CD4-positive, CD25-positive, alpha-beta regulatory T cell (primary cell): ENCODE data around the gene TOGARAM2. TPM values are rescaled to one million over a fixed set of nuclear protein-coding genes. Genes with fewer than 3 reads are reported as not detected.
A peak's percentile ranks its signal among the peaks of the same experiment; 100 is the strongest.

ENCODE experiments used
- ATAC-seq, 2 donors: fragments of 150-1000 bp; cut with Tn5 transposase; one replicate each; pipeline ENCODE4 v1.10.0; 2021; ENCODE audit warnings: low read depth in 2 of 2, moderate number of reproducible peaks in 2 of 2, moderate library complexity in 1 of 2
- DNase-seq, 3 donors: peaks; one replicate each; pipeline versions ENCODE4 v3.0.0 to v3.0.0-alpha.2; 2012 to 2022; ENCODE audit warnings: mixed read lengths in 1 of 3
- H3K27ac ChIP-seq: one replicate; pipeline ENCODE4 v1.7.0; 2013; ENCODE audit warnings: mild to moderate bottlenecking, low read length; ENCODE audit not compliant: insufficient read depth, poor library complexity, severe bottlenecking
- H3K27me3 ChIP-seq: one replicate; pipeline ENCODE4 v1.7.0; 2013; ENCODE audit warnings: low read length; ENCODE audit not compliant: control insufficient read depth, insufficient read depth
- H3K36me3 ChIP-seq: one replicate; pipeline ENCODE4 v1.7.0; 2013; ENCODE audit warnings: mild to moderate bottlenecking, low read length, moderate library complexity; ENCODE audit not compliant: control insufficient read depth, insufficient read depth
- H3K4me1 ChIP-seq: 2 replicates; pipeline ENCODE4 v1.7.0; 2013; ENCODE audit warnings: mild to moderate bottlenecking, low read length; ENCODE audit not compliant: insufficient read depth, control insufficient read depth, poor library complexity, severe bottlenecking
- H3K4me3 ChIP-seq: one replicate; pipeline ENCODE4 v1.7.0; 2013; ENCODE audit warnings: low read depth, mild to moderate bottlenecking, low read length, moderate library complexity
- H3K9me3 ChIP-seq, 2 experiments: 1 replicate in 1 of 2; 2 replicates in 1 of 2; pipeline ENCODE4 v1.7.0; 2013; ENCODE audit warnings: low read length in 2 of 2, mild to moderate bottlenecking in 1 of 2, moderate library complexity in 1 of 2; ENCODE audit not compliant: control insufficient read depth in 2 of 2
- H3K27ac Mint-ChIP-seq, 3 donors: one replicate each; pipeline ENCODE4 v1.8.0; 2020 to 2022; ENCODE audit warnings: mild to moderate bottlenecking in 3 of 3, mixed read lengths in 3 of 3, moderate library complexity in 2 of 3
- H3K27me3 Mint-ChIP-seq: one replicate; pipeline ENCODE4 v1.8.0; 2022; ENCODE audit warnings: mild to moderate bottlenecking, mixed read lengths
- H3K36me3 Mint-ChIP-seq: one replicate; pipeline ENCODE4 v1.8.0; 2020; ENCODE audit warnings: mixed read lengths
- H3K4me1 Mint-ChIP-seq, 4 donors: one replicate each; pipeline ENCODE4 v1.8.0; 2020 to 2022; ENCODE audit warnings: mixed read lengths in 4 of 4, mild to moderate bottlenecking in 1 of 4
- H3K4me3 Mint-ChIP-seq, 4 donors: one replicate each; pipeline ENCODE4 v1.8.0; 2020 to 2022; ENCODE audit warnings: mild to moderate bottlenecking in 4 of 4, mixed read lengths in 4 of 4, moderate library complexity in 3 of 4
- H3K9me3 Mint-ChIP-seq, 7 donors: one replicate each; pipeline ENCODE4 v1.8.0; 2020 to 2022; ENCODE audit warnings: mixed read lengths in 7 of 7, mild to moderate bottlenecking in 3 of 7, moderate library complexity in 2 of 7
- polyA plus RNA-seq, 4 donors: library from polyadenylated mRNA; unstranded; fragments of 300-500 nt; fragmentation: Illumina TruSeq; gene quantifications; one replicate each; pipeline ENCODE4 v1.2.3, GENCODE V29; 2021
- total RNA-seq: library from RNA; stranded (reverse); gene quantifications from one replicate; pipeline ENCODE4 v1.2.3, GENCODE V29; 2022

The TOGARAM2 gene
- total and polyA plus RNA-seq, 5 donors from 2014 or later: 1.5 to 9.3 (median 2.1) TPM; not detected in 1

DNA sequence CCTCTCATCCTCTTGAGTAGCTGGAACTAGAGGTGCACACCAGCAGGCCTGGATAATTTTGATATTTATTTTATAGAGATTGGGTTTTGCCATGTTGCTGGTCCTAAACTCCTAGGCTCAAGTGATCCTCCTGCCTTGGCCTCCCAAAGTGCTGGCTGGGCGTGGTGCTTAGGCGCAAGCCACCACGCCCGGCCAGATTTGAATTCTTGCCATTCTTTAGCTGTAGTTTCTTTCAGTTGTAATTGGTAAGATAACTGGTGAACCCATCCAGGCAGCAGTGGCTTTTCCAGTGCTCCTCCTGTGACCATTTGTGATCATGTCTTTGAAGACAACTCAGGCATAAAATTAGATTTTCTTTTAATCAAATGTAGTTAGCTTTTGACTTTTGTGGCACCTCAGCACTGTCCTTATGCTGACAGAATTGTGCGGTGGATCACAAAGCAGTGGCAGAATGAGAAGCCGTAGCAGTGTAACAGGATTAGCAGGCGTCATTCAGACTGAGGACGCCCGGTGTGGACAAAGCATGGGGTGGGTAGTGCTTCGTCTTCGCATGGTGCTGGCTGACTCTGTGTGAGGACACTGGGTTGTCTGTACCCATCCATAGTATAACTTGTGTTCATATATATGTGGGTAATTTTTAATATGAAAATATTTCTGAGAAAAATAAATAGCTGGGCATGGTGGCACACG, 30.0 kb upstream of the TOGARAM2 start:
- Histone ChIP-seq H3K27ac (no peak overlapping the region), H3K4me3 (no peak overlapping the region), H3K27me3 (no peaks in the 10 kb centered on the region), H3K4me1 (no peaks in the 10 kb centered on the region), H3K9me3 (no peaks in the 10 kb centered on the region), H3K36me3 (peaks cover 25% of the 10 kb centered on the region)
- Mint-ChIP-seq H3K27ac (no peak overlapping the region), H3K9me3 (peaks cover 0 to 3% (median 0%) of the 10 kb centered on the region in 7 donors), H3K27me3 (no peaks in the 10 kb centered on the region), H3K36me3 (peaks cover 16% of the 10 kb centered on the region), H3K4me3 (no peak overlapping the region), H3K4me1 (peaks cover 2 to 8% (median 4%) of the 10 kb centered on the region in 4 donors)
- no peak for DNase-seq
- ATAC-seq: no peak

DNA sequence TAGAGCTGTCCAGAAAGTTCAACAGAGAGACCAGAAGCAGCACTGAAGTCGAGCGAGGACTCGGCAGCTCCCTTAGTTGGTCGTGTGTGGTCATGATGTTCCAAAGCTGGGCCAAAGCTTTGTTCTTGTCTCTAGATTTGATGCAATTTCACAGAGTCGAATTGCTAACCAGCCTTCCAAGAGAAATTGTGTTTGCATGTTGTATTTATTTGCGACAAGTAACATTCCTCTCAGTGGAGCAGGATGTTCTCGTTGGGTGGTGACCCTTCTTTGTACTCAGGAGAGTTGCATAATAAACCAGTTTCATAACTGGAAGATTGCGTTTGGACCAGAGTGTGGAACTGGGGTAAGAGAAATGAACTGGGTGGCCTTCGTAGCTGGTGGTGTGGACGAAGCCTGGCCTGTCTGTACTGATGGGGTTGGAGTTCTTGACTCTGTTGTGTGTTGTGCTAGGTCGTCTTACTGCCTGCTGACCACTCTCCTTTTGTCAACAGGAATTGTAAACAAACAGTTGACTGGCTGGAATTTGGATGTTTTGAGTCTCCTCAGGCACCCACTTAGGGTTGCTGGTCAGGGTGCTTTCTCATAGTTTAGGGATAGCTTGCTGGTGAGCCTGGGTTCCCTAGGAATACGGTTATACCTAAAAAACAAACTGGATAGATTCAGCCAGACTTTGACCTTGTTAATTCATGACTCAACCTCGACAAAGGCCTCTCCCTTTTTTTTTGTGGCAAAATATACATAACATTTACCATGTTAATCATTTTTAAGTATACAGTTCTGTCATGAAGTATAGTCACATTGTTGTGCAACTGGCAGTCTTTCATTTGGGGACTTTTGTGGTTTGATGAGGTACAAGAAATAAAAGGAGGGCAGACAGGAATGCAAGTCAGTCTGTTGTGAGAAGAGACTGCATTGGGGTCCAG, 28.9 kb upstream of the TOGARAM2 start:
- no peaks in the 10 kb centered on the region for H3K27me3 Mint-ChIP-seq
- DNase-seq: no peak
- H3K27ac ChIP-seq: no peak overlapping the region

DNA sequence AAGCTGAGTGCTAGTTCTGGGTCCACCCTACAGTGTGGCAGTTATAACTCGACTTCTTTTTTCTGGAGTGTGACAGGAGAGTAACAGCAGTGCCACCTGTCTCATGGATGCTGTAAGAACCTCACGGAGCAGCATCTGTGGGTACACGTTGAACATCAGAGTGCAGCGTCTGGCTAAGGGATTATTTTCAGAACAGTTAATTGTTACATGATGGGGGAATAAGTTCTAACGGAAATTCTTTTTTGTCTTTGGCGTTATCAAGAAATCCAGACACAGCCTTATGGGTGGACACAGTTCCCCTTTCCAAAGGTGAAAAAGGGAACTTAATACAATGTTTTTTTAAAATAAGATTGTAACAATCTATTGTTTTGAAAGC, 28.3 kb upstream of the TOGARAM2 start:
- peaks cover 4 to 15% (median 4%) of the 10 kb centered on the region in 4 donors for H3K4me1 Mint-ChIP-seq
- DNase-seq (no peak), ATAC-seq (peak in 1 of 2 donors; percentile 16)
- H3K9me3 Mint-ChIP-seq: peaks cover 0 to 3% (median 0%) of the 10 kb centered on the region in 7 donors
- Histone ChIP-seq H3K4me3 (no peak overlapping the region), H3K36me3 (peaks cover 9% of the 10 kb centered on the region), H3K4me1 (no peaks in the 10 kb centered on the region), H3K27ac (no peak overlapping the region), H3K27me3 (no peaks in the 10 kb centered on the region), H3K9me3 (no peaks in the 10 kb centered on the region)
- H3K36me3 Mint-ChIP-seq: peaks cover 9% of the 10 kb centered on the region
- H3K4me3 Mint-ChIP-seq: no peak overlapping the region
- H3K27ac Mint-ChIP-seq: peak overlapping the region in 2 of 3 donors; percentile 14 to 72
- H3K27me3 Mint-ChIP-seq: peaks cover 4% of the 10 kb centered on the region

More for the DNA sequence above, 28.9 kb upstream of the TOGARAM2 start:
- no peaks in the 10 kb centered on the region for H3K27me3 ChIP-seq
- H3K36me3 Mint-ChIP-seq: peaks cover 10% of the 10 kb centered on the region
- H3K9me3 ChIP-seq: no peaks in the 10 kb centered on the region
- H3K4me3 Mint-ChIP-seq: no peak overlapping the region
- H3K9me3 Mint-ChIP-seq: peaks cover 0 to 3% (median 0%) of the 10 kb centered on the region in 7 donors
- H3K4me1 ChIP-seq: no peaks in the 10 kb centered on the region
- ATAC-seq: no peak
- no peak overlapping the region for H3K4me3 ChIP-seq
- H3K36me3 ChIP-seq: peaks cover 14% of the 10 kb centered on the region
- H3K27ac Mint-ChIP-seq: peak overlapping the region in 2 of 3 donors; percentile 14 to 72
- H3K4me1 Mint-ChIP-seq: peaks cover 4 to 15% (median 4%) of the 10 kb centered on the region in 4 donors

DNA sequence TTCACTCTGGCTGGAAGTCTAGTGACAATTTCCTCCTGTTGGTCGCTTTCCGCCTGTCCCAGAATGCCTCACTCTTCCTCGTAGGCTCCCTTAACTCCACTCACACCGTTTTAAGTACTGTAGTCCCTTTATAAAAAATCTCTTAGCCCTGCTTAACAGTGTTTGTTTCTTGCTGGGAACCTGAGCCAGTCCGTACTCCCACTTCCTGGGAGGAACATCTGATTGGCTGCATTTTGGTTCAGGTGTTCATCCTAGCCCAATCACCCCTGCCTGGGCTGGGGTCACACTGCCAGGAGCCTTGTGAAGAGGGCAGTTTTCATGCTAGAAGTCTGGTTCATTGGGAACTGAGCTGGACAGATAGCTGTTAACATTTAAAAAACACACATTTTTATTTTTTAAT, 25.6 kb upstream of the TOGARAM2 start:
- Histone ChIP-seq H3K4me3 (no peak overlapping the region), H3K36me3 (no peaks in the 10 kb centered on the region), H3K27ac (no peak overlapping the region), H3K4me1 (peaks cover 3% of the 10 kb centered on the region), H3K9me3 (no peaks in the 10 kb centered on the region), H3K27me3 (no peaks in the 10 kb centered on the region)
- Mint-ChIP-seq H3K4me1 (peaks cover 4 to 16% (median 7%) of the 10 kb centered on the region in 4 donors), H3K27me3 (peaks cover 14% of the 10 kb centered on the region), H3K9me3 (no peaks in the 10 kb centered on the region), H3K27ac (peak overlapping the region in 2 of 3 donors; percentile 9 to 85), H3K36me3 (no peaks in the 10 kb centered on the region), H3K4me3 (no peak overlapping the region)
- ATAC-seq: no peak
- no peak for DNase-seq

DNA sequence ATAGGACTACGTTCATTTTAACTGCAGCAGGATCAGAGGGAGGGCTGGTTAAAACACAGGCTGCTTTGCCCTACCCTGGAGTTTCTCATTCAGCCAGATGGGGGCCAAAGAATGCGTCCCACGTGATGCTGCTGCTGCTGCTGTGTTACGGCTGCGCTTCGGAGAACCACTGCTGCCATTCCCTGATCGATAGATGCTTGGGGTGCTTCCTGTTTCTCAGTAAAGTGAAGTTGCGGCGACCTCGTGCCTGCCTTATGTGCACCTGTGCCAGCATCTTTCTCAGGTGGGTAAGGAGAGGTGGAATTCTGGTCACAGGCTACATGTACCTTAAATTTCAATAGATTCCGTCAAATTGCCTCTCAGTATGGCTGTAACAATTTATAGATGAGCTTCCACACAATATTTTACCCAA, 24.7 kb upstream of the TOGARAM2 start:
- Histone ChIP-seq H3K36me3 (no peaks in the 10 kb centered on the region), H3K27ac (no peak overlapping the region), H3K9me3 (no peaks in the 10 kb centered on the region), H3K4me3 (no peak overlapping the region), H3K27me3 (no peaks in the 10 kb centered on the region), H3K4me1 (peaks cover 3% of the 10 kb centered on the region)
- H3K36me3 Mint-ChIP-seq: no peaks in the 10 kb centered on the region
- peaks cover 14% of the 10 kb centered on the region for H3K27me3 Mint-ChIP-seq
- ATAC-seq (peak in 1 of 2 donors; percentile 84), DNase-seq (peak; percentile 14 to 53 (median 50))
- peaks cover 4 to 15% (median 7%) of the 10 kb centered on the region in 4 donors for H3K4me1 Mint-ChIP-seq
- peak overlapping the region in 1 of 4 donors; percentile 68 for H3K4me3 Mint-ChIP-seq
- H3K27ac Mint-ChIP-seq: no peak overlapping the region
- no peaks in the 10 kb centered on the region for H3K9me3 Mint-ChIP-seq

DNA sequence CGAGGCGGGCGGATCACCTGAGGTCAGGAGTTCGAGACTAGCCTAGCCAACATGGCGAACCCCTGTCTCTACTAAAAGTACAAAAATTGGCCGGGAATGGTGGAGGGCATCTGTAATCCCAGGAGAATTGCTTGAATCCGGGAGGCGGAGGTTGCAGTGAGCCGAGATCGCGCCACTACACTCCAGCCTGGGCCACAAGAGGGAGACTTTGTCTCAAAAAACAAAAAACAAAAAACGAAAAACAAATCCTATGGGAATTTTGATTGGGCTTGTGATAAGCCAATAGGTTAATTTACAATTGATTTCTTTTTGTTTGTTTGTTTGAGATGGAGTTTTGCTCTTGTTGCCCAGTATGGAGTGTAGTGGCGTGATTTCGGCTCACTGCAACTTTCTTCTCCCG, 24.2 kb upstream of the TOGARAM2 start:
- no peak for ATAC-seq
- no peak overlapping the region for H3K27ac Mint-ChIP-seq
- H3K9me3 ChIP-seq: no peaks in the 10 kb centered on the region
- no peaks in the 10 kb centered on the region for H3K36me3 Mint-ChIP-seq
- H3K4me3 ChIP-seq: no peak overlapping the region
- H3K27me3 Mint-ChIP-seq: peaks cover 14% of the 10 kb centered on the region
- no peaks in the 10 kb centered on the region for H3K36me3 ChIP-seq
- H3K4me1 Mint-ChIP-seq: peaks cover 4 to 15% (median 7%) of the 10 kb centered on the region in 4 donors
- H3K4me1 ChIP-seq: peaks cover 3% of the 10 kb centered on the region
- peak overlapping the region in 1 of 4 donors; percentile 5 for H3K4me3 Mint-ChIP-seq
- no peaks in the 10 kb centered on the region for H3K27me3 ChIP-seq
- H3K9me3 Mint-ChIP-seq: no peaks in the 10 kb centered on the region
- H3K27ac ChIP-seq: no peak overlapping the region
- peak in 1 of 3 donors; percentile 6 for DNase-seq

DNA sequence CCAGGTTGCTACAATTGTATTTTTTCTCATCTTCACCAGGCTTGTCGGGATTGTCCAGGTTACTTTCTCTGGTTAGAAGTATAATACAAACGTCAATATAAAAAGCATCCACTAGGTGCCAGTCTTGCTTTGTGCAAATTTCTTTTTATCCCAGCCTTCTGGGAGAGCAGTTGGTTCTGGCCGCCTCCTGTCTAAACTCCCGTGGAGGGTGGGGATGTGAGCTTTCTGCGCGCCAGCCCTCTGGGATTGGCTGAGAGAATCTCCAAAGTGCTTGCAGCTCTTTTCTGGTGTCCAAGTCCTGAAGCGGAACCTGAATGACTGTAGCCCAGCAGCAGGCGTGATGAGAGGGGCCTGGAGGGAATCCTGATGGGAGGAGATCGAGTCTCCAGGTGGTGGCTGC, 22.4 kb upstream of the TOGARAM2 start:
- Mint-ChIP-seq H3K9me3 (no peaks in the 10 kb centered on the region), H3K27ac (no peak overlapping the region), H3K4me1 (peaks cover 0 to 15% (median 5%) of the 10 kb centered on the region in 4 donors), H3K36me3 (no peaks in the 10 kb centered on the region), H3K4me3 (no peak overlapping the region), H3K27me3 (peaks cover 14% of the 10 kb centered on the region)
- Histone ChIP-seq H3K27ac (no peak overlapping the region), H3K4me1 (peaks cover 3% of the 10 kb centered on the region), H3K9me3 (no peaks in the 10 kb centered on the region), H3K36me3 (no peaks in the 10 kb centered on the region), H3K27me3 (no peaks in the 10 kb centered on the region), H3K4me3 (no peak overlapping the region)
- DNase-seq (peak; percentile 10 to 65 (median 51)), ATAC-seq (peak; percentile 48 to 53)
